Measurements from ENCODE around the gene KLHL10.
A peak's percentile ranks its signal among the peaks of the same experiment; 100 is the strongest.
"Not testable (repeated sequence)": the region's sequence is repeated elsewhere in the genome, so short reads cannot be mapped to it uniquely, and the experiment has no call there.

Gene KLHL10

DNA sequence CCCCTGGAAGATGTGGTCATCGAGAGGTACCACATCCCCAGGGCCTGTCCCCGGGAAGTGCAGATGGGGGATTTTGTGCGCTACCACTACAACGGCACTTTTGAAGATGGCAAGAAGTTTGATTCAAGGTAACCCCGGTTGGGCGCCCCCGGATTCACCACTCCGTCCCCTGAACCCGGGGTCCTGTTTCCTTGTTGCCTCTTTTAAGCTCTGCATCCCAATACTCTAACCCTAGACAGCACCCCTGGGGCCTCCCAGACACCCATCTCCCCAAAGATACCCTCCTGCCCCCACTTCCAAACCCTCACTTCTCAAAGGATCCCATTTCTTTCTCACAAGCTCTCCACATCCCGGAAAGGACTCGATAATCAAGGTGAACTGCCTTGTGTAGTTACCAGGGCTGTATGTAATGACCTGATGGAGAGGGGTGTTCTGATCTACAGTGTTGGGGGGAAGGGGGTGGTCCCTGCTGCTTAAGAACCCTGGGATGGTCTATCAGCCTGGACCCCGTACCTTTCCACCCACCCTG is 24.4 kb upstream of the KLHL10 start:
- DNase-seq: no peak

DNA sequence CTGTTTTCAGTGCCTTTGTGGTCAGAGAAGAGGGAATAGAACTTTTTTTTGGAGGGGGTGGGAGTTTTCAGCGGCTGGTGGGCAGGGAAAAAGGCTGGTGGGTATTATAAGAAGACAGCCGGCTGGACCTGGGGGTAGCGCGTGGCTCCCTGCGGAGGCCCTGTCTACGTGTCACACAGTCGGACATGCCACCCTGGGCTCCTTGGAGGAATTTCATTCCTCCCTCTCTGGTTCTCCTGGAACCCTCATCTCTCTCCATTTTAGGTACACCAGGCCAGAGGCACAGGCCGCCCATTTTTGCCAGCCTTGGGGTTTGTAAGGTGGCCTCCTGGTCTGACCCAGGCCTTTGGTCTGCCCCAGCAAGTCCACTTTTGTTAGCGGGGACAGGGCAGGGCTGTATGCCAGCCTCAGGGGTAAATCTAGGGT is 23.9 kb upstream of the KLHL10 start:
- DNase-seq: no peak

DNA sequence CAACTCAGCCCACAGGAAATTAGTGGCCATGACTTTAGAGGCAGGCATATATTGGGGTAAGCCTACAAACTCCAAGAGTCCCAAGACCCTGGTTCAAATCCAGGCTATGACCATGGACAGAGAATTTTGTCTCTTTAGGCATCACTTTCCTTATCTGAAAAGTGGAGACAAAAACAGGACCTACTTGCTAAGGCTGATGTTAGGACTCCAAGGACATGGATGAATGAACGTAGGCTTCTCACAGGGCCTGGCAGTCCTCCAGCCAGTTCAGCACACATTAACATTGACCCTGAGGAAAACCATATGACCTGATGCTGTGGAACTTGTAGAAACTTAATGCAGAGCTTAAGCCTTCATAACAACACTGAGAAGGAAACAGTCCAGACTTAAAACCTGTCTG is 23.4 kb upstream of the KLHL10 start:
- no peak for DNase-seq

DNA sequence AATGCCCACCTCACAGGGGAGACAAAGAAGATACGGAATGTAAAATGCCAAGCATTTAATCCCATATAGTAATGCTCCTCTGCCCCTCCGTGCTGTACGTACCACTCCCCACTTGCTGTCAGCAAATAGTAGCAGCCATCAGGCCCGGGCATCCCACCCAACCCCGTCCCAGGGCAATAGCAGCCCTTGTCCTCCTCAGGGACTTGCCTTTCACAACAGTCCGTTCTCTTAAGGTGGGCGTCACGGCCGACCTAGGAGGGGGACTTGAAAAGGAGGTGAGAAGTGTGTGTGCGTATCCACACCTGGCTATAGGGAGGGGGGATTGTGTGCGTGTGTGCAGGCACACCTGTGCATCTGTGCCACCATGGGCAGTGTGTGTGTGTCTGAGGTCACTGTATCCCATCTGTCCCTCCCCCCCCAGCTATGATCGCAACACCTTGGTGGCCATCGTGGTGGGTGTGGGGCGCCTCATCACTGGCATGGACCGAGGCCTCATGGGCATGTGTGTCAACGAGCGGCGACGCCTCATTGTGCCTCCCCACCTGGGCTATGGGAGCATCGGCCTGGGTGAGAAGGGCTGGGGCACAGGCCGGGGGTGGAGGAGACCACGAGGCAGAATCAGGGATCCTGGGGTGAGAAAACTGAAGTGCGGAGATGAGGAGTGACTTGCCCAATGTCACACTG is 20.8 kb upstream of the KLHL10 start:
- no peak for DNase-seq

DNA sequence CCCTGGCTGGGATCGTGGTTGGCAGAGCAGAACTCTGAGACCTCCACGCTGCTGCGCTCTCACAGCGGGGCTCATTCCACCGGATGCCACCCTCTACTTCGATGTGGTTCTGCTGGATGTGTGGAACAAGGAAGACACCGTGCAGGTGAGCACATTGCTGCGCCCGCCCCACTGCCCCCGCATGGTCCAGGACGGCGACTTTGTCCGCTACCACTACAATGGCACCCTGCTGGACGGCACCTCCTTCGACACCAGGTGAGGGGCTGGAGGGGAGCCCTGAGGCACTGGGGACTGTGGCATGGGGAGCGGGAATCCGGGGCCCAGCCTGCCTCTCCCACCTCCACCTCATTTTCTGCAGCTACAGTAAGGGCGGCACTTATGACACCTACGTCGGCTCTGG is 19.6 kb upstream of the KLHL10 start:
- DNase-seq: no peak

DNA sequence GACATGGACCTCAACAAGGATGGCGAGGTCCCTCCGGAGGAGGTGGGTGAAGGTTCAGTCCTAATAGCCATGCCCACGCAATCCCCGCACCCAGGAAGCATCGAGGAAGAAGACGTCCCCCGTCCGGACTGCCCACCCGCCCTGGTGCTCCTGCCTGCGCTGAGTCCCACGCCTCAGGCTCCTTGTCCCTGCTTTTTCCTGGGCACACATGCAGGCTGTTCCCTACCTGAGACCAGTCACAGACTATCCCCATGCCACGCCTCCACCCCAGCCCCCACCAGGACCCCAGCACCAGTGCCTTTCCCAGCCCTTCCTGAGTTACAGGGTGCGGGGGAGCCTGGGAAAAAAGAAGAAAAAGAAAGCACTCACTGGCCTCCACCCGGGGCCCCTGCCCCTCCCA is 15.8 kb upstream of the KLHL10 start:
- no peak for DNase-seq

DNA sequence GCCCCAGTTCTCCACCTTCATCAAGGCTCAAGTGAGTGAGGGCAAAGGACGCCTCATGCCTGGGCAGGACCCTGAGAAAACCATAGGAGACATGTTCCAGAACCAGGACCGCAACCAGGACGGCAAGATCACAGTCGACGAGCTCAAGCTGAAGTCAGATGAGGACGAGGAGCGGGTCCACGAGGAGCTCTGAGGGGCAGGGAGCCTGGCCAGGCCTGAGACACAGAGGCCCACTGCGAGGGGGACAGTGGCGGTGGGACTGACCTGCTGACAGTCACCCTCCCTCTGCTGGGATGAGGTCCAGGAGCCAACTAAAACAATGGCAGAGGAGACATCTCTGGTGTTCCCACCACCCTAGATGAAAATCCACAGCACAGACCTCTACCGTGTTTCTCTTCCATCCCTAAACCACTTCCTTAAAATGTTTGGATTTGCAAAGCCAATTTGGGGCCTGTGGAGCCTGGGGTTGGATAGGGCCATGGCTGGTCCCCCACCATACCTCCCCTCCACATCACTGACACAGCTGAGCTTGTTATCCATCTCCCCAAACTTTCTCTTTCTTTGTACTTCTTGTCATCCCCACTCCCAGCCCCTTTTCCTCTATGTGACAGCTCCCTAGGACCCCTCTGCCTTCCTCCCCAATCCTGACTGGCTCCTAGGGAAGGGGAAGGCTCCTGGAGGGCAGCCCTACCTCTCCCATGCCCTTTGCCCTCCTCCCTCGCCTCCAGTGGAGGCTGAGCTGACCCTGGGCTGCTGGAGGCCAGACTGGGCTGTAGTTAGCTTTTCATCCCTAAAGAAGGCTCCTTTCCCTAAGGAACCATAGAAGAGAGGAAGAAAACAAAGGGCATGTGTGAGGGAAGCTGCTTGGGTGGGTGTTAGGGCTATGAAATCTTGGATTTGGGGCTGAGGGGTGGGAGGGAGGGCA is 15.1 kb upstream of the KLHL10 start:
- no peak for DNase-seq

DNA sequence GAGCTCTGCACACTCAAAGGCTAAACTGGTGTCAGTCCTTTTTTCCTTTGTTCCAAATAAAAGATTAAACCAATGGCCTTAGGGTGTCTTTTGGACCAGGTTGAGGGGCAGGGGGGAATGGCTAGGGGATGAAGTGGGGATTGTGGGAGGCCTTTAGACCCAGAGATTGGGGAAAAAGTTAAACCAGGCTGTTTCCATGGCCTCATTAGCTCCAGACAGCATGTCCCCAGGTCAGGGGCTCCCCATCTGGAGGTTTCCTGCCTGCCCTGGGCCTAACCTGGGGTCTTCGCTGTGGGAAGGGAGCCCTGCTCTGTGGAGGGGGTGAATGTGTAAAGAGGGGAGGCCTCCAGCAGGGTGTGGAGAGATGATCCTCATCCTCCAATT is 14.5 kb upstream of the KLHL10 start:
- DNase-seq: no peak

DNA sequence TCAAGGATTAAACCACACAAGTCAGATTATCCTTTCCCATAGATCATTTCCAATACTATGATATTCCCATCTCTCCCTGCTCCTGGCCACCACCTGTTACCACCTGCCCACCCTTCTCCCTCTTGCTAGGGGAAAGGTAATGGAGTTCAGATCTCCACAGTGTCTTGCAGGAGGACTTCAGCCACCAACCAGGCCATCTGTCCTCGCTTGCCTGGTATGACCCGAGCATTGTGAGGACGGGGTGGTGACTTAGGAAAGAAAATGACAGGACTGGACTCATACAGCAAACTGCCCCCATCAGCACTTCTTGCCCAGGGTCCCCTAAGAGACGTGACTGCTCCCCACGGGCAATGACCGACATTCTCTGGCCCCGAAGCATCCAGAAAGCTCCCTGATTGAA is 14.0 kb upstream of the KLHL10 start:
- no peak for DNase-seq

DNA sequence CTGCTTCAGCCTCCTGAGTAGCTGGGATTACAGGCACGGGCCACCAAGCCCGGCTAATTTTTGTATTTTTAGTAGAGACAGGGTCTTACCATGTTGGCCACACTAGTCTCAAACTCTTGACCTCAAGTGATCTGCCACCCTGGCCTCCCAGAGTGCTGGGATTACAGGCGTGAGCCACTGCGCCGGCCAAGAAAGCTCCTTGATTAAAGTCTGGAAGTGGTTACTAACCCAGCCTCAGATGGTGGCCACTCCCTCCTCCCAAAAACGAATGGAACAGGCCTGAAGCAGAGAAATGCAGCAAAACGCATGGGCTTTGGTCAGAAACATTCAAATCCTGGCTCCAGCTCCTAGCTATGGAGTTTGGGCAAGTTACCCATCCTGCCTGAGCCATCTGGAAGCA is 13.5 kb upstream of the KLHL10 start:
- no peak for DNase-seq

DNA sequence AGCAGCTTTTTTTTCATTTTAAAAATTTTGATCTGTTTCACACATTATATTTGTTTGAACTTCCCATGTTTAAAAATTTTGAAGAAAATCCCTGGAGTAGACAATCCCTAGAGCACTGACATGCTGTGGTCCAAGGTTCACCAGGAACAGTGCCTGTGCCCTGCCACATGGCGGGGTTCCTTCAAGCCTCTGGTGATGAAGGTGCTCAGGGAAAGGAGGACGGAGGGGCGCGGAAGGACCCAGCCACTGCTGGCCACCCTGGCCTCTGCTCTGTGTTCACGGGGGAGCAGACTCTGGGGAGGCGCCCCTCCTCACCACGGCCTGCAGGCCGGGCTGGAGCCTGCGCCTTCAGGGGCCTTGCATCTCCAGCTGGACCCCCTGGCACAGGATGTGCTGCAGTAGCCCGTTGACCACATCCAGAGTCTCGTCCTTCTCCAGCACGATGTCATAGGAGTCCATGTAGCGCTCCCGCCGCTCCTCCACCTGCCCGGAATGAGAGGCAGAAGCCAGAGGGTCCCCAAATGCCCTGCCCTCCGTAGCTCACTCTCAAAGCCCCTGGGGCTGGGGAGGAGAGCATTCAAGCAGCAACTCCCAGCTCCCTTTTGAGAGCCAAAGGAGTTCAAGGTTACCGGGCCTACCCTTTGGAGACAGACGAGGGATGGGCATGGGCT is 12.3 kb upstream of the KLHL10 start:
- no peak for DNase-seq

DNA sequence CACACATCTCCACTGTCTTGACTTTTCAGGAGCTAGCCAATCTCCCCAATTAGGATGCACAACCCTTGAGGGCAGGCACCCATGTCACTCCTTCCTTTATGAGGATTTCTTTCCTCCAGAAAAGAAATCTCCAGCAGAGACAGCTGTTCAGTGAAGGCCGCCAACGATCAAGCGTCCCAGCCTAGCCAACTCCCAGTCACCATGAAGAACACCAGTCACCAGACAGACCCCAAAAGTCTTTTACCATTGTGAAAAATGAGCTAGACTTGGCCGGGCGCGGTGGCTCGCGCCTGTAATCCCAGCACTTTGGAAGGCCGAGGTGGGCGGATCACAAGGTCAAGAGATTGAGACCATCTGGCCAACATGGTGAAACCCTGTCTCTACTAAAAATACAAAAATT is 7.7 kb upstream of the KLHL10 start:
- DNase-seq: not testable (repeated sequence)

DNA sequence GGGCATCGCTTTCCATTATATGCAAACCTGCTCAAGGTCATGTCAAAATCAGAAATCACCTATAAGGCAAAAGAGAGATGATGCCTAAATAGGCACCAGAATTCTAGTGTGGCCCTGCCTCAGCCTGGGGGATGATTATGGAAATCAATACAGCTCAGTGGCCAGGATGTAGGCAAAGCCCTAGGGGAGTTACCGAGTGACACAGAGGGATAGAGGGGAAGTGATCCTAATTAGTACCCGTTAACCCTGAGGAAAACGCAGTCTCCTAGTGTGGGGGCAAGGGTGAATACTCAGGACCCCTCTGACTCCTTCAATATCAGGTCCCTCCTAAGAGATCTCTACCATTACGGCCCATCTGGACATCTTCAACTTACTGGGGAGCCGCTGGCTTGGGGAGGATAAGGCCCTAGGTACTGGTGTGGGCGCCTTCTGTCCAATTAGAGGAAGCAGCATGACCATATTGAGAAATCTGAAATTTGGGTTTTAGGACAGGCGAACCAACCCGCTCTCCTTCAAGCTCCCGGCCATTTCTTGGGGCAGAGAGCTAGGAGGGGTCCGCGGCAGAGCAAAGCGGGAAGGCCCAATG is 2.3 kb upstream of the KLHL10 start:
- DNase-seq: peak; percentile 24 to 40

DNA sequence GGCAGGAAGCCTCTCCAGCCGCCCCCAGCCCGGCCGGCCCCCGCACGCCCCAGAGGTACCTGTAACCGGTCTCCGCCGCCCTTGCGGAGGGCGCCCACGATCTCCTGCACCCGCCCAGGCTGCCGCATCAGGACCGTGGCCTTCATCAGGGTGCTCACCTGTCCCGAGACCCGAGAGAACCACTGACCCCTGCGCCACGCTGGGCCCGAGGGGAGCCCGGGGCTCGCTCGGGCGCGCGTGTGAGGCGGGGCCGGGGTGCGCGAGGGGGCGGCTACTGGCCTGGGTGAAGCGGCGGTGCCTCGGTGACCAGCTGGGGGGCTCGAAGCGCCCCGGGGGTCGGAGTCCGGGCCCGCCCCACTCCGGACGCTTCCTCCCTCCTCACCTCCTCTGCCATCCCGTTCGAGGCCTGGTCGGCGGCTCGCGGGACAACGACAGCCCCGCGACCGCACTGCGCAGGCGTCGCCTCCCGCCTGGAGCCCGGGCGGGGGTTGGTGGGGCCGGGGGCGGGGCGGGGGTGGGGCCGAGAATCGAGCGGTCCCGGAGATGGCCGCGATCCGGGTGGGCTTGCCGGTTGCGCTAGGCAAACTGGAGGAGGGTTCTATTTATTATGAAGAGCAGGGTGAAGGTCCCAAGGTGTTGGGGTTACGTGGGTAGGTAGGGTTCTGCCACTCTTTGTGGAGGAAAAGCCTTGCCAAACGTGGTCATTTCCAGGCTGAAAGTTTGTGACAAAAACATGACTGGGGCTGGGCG is 1.6 kb upstream of the KLHL10 start, which contains the start of gene NT5C3B:
Gene NT5C3B (minus strand): TSS at position 433 of the 750 bp plus-strand sequence. CDS start 39 bp downstream, at position 394.
- peak in 1 of 2 donors; percentile 10 for DNase-seq

DNA sequence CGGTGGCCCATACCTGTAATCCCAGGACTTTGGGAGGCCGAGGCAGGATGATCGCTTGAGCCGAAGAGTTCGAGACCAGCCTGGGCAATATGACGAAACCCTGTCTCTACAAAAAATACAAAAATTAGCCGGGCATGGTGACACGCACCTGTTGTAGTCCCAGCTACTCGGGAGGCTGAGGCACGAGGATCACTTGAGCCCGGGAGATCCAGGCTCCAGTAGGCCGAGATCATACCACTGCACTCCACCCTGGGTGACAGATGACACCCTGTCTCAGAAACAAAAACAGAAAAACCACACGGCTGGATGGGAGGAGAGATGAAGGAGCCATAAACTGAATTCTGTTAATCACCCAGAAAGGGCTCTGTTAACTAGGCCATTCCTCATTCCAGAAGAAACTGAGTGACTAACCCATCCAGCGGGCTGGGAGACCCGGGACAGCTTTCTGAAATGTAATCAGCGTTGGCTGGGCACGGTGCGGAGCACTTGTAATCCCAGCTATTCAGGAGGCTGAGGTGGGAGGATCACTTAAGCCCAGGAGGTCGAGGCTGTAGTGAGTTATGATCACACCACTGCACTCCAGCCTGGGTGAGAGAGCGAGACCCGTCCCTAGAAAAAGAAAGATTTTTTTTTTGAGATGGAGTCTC is 952 bp upstream of the KLHL10 start:
- DNase-seq: no peak

DNA sequence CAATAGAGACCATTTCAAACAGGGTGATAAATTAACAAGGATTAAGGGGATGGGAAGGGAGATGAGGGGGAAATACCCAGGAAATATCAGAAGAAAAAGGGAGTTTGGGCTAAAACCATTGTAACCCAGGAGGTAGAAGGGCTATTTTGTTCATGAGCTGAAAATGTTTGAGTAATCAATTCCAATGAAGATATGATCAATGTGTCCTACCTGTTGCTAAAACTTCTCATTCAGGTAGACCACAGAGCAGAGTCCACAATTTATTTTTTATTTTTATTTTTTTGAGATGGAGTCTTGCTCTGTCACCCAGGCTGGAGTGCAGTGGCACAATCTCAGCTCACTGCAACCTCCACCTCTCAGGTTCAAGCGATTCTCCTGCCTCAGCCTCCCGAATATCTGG is 1.8 kb downstream of the KLHL10 start:
- DNase-seq: not testable (repeated sequence)

DNA sequence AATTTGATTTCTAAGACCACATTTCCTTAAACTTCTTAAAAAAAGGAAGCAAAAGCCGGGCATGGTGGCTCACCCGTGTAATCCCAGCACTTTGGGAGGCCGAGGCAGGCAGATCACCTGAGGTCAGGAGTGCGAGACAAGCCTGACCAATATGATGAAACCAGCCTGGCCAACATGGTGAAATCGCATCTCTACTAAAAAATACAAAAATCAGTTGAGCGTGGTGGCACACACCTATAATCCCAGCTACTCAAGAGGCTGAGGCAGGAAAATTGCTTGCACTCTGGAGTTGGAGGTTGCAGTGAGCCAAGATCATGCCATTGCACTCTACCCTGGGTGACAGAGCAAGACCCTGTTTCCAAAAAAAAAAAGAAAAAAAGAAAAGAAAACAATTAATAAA is 3.2 kb downstream of the KLHL10 start:
- not testable (repeated sequence) for DNase-seq

DNA sequence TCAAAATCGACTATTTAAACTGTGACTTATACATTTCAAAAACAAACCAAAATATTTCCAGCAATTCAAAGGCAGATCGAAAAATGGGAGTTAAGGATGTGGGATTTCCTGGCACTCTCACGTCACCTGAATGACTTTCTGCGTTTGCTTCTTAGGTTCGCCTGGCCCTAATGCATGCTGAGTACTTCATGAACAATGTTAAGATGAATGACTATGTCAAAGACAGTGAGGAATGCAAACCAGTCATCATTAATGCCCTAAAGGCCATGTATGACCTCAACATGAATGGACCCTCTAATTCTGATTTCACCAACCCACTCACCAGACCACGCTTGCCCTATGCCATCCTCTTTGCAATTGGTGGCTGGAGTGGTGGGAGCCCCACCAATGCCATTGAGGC is 7.3 kb downstream of the KLHL10 start:
- DNase-seq: no peak

DNA sequence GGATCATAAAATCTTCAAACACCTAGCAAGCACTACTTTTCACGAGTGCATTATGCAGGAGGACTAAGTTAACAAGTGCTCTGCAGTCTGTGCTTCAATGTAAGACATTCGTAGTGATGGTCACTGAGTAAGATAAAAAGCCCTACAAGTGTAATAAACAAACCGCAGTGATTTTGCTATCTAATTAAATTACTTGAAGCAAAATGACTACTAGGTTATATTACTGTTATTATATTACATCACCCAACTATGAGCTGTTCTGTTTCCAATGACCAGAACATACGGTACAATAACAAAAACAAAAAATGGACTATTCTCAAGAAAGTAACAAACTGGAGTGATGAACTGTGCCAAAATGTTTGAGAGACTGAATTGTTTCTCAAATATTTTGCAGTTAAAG is 11.2 kb downstream of the KLHL10 start:
- no peak for DNase-seq

DNA sequence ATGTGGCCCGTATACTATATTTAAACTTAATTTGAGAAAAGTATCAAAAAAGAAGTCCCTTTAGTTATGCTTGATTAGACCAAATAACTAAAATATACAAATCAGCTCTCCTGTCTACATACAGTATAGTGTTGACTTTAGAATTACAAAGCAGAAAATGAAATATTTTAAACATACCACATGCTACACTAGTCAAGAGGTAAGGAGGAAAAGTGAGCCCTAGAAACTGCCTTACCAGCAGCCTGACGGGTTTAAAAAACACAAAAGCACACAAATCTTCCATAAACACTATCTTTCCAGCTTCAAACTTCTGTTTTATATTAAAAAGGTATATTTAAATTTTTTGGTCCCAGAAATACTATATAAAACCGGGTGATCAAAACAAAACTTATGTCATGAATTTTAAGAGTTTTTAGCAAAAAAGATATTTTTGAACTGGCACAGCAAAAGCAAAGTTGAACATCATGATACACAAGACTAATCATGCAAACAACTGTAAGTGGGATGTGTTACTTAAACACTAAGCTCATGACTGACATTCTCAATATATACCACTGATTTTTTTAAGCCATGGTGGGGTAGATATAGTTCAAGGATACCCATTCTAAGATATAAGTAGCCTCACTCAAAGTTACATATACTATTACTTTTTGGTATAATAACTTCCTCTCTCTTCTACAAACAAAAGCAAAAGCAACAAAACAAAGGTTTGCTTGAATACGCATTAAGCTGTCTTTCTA is 11.8 kb downstream of the KLHL10 start:
- no peak for DNase-seq

DNA sequence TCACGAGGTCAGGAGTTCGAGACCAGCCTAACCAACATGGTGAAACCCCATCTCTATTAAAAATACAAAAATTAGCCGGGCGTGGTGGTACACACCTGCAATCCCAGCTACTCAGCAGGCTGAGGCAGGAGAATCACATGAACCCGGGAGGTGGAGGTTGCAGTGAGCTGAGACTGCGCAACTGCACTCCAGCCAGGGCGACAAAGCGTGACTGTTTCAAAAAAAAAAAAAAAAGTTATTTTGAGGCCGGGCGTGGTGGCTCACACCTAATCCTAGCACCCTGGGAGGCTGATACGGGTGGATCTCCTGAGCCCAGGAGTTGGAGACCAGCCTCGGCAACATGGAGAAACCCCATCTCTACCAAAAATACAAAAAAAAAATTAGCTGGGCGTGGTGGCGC is 13.8 kb downstream of the KLHL10 start:
- DNase-seq: not testable (repeated sequence)

All from inflammatory macrophage (primary cell).